GM12878 (cell line): Measurements from ENCODE around the gene NTRK3. TPM values are rescaled to one million over a fixed set of nuclear protein-coding genes. Genes with fewer than 3 reads are reported as not detected.

Source experiments
- ATAC-seq: fragments of 200-7000 bp; cut with Tn5 transposase; 3 replicates; pipeline ENCODE4 v1.9.1; 2020; ENCODE audit warnings: mild to moderate bottlenecking, moderate library complexity
- BruUV-seq: library from RNA; stranded (reverse); fragments of 400-500 nt; replicated peaks from 2 replicates; lab custom pipeline; 2021; lab: Mats Ljungman, UMichigan
- CTCF ChIA-PET: fragments of 300-600 bp; sonication (Branson Sonifier 250); formaldehyde crosslinking; extraction: SDS; loops from one replicate; lab custom pipeline; 2021; ENCODE audit warnings: inconsistent platforms; lab: Yijun Ruan, JAX
- POLR2A ChIA-PET: fragments of 350-600 bp; formaldehyde crosslinking; extraction: SDS; loops from one replicate; lab custom pipeline; 2021; ENCODE audit warnings: inconsistent platforms; lab: Charles Lee
- RAD21 ChIA-PET: fragments of 300-600 bp; sonication (Branson Sonifier 250); formaldehyde crosslinking; loops from one replicate; lab custom pipeline; 2023; ENCODE audit warnings: antibody characterized with exemption; ENCODE audit not compliant: unreplicated experiment; lab: Charles Lee
- SMC1A ChIA-PET: fragments of 300-600 bp; sonication (Branson Sonifier 250); formaldehyde crosslinking; loops from one replicate; lab custom pipeline; 2023; ENCODE audit not compliant: unreplicated experiment, uncharacterized antibody; lab: Charles Lee
- DNase-seq: peaks from one replicate; pipeline ENCODE4 v3.0.0-alpha.2; 2011; ENCODE audit warnings: low read depth, low spot score
- FAIRE-seq: peaks from 3 replicates; lab custom pipeline; 2011; peaks lifted over from hg19 to GRCh38; lab: Jason Lieb, UNC
- H2AFZ ChIP-seq: 2 replicates; pipeline ENCODE4 v1.6.0; 2011; ENCODE audit warnings: low read depth, low read length, control low read depth; ENCODE audit not compliant: control insufficient read depth
- H3K27ac ChIP-seq: 2 replicates; pipeline ENCODE4 v1.5.1; 2011; ENCODE audit warnings: control low read depth; ENCODE audit not compliant: control insufficient read depth, insufficient read depth
- H3K27me3 ChIP-seq, 2 experiments: replicated peaks in 1 of 2; 2 replicates each; pipeline versions ENCODE4 v1.6.0 to v1.6.1; 2011; ENCODE audit warnings: low read length in 1 of 2; ENCODE audit not compliant: control insufficient read depth in 2 of 2, insufficient read depth in 2 of 2
- H3K36me3 ChIP-seq, 2 experiments: 2 replicates each; pipeline ENCODE4 v1.5.1; 2011; ENCODE audit warnings: low read length in 1 of 2; ENCODE audit not compliant: control insufficient read depth in 2 of 2, insufficient read depth in 2 of 2
- H3K4me1 ChIP-seq: 2 replicates; pipeline ENCODE4 v1.6.1; 2011; ENCODE audit warnings: mild to moderate bottlenecking, low read length, moderate library complexity, mixed read lengths; ENCODE audit not compliant: control insufficient read depth, insufficient read depth
- H3K4me2 ChIP-seq: 2 replicates; pipeline ENCODE4 v1.6.0; 2011; ENCODE audit warnings: control low read depth; ENCODE audit not compliant: control insufficient read depth, insufficient read depth
- H3K4me3 ChIP-seq: fragments of 200-600 bp; sonication (generic); 2 replicates; pipeline ENCODE4 v1.5.1; 2016
- H3K79me2 ChIP-seq: 2 replicates; pipeline ENCODE4 v1.6.0; 2011; ENCODE audit warnings: low read length; ENCODE audit not compliant: control insufficient read depth, insufficient read depth
- H3K9ac ChIP-seq: 2 replicates; pipeline ENCODE4 v1.8.0; 2011; ENCODE audit warnings: low read length, control low read depth, mixed read lengths; ENCODE audit not compliant: control insufficient read depth, insufficient read depth
- H3K9me3 ChIP-seq: replicated peaks from 3 replicates; pipeline ENCODE4 v1.5.1; 2011; ENCODE audit warnings: mild to moderate bottlenecking, low read length; ENCODE audit not compliant: control insufficient read depth, insufficient read depth
- H4K20me1 ChIP-seq: 2 replicates; pipeline ENCODE4 v1.6.0; 2011; ENCODE audit not compliant: control insufficient read depth, insufficient read depth
- BHLHE40 ChIP-seq, 2 experiments: fragments of 450-650 bp in 1 of 2; IDR thresholded peaks; 2 replicates each; pipeline ENCODE4 v1.6.1; 2011 to 2017; ENCODE audit warnings: low read depth in 2 of 2, borderline replicate concordance in 1 of 2, improper control_type of control experiment in 1 of 2, low read length in 1 of 2, mild to moderate bottlenecking in 1 of 2
- CBFB ChIP-seq: IDR thresholded peaks from 2 replicates; pipeline ENCODE4 v1.6.1; 2016; ENCODE audit warnings: antibody characterized with exemption, low read depth
- SMARCA5 ChIP-seq: fragments of 450-650 bp; IDR thresholded peaks from 2 replicates; pipeline ENCODE4 v1.6.1; 2017; ENCODE audit warnings: mild to moderate bottlenecking
- USF1 ChIP-seq: IDR thresholded peaks from 2 replicates; pipeline ENCODE4 v1.6.1; 2011; ENCODE audit warnings: borderline replicate concordance, low read depth, mild to moderate bottlenecking, moderate library complexity, mixed read lengths, low read length; ENCODE audit not compliant: insufficient read depth; ENCODE audit errors: extremely low read length
- WGBS: methylation state at CpG from one replicate; pipeline ENCODE4 v1.1.6; 2016; ENCODE audit warnings: low lambda C conversion rate; ENCODE audit not compliant: insufficient replicate concordance, insufficient coverage; ENCODE audit errors: missing lambda C conversion rate; 5-methylcytosine and 5-hydroxymethylcytosine counted together
- in situ Hi-C: fragments of 300-500 bp; cut with MboI; formaldehyde crosslinking; loops from 9 replicates; pipeline ENCODE4 v1.14.3; 2018; ENCODE audit warnings: mixed read lengths
- intact Hi-C: fragments of 100-400 bp; cut with micrococcal nuclease; formaldehyde crosslinking; loops from one replicate; pipeline ENCODE4 v1.14.2; 2022; ENCODE audit not compliant: unreplicated experiment
- polyA plus RNA-seq, 11 experiments: library from polyadenylated mRNA; depleted of rRNA in 4 of 11; unstranded in 6 of 11; stranded (reverse) in 5 of 11; fragments of >200 nt; fragmentation: Nextera tagmentation in 4 of 11; fragmentation: Illumina TruSeq in 1 of 11; extraction: Ambion mirVana in 4 of 11; extraction: Trizol in 1 of 11; gene quantifications; 1 replicate in 1 of 11; 2 replicates in 10 of 11; pipeline versions ENCODE4 v1.2.1 to v1.2.3, GENCODE V29; 2011 to 2016; ENCODE audit warnings: inconsistent platforms in 2 of 11, missing spikeins in 2 of 11, low read depth in 1 of 11
- total RNA-seq, 4 experiments: library from RNA; depleted of rRNA in 3 of 4; stranded (reverse); fragments of >200 nt in 3 of 4; fragmentation: Illumina TruSeq in 1 of 4; extraction: Trizol in 1 of 4; gene quantifications; 2 replicates each; pipeline versions ENCODE4 v1.2.1 to v1.2.3, GENCODE V29; 2013 to 2021
- TF ChIP-seq, protein P1 (sequence below): fragments of 450-650 bp; IDR thresholded peaks from 2 replicates; pipeline ENCODE4 v1.6.1; 2016; ENCODE audit warnings: mild to moderate bottlenecking, moderate library complexity, borderline replicate concordance

Gene NTRK3
- total and polyA plus RNA-seq, 10 of the 15 experiments (the other 5 are each of a cell fraction or from before 2014, with no cell fraction given) = not detected

GRCh38 chr15:87828608-87829007, 427.9 kb downstream of the NTRK3 start:
- H3K9ac ChIP-seq = no peak overlapping the region
- no peaks in the 10 kb centered on the region for H3K4me1 ChIP-seq
- ATAC-seq = no peak
- ChIA-PET SMC1A (no interaction called here), RAD21 (no interaction called here), POLR2A (no interaction called here), CTCF (no interaction called here)
- TF ChIP-seq, protein P1, sequence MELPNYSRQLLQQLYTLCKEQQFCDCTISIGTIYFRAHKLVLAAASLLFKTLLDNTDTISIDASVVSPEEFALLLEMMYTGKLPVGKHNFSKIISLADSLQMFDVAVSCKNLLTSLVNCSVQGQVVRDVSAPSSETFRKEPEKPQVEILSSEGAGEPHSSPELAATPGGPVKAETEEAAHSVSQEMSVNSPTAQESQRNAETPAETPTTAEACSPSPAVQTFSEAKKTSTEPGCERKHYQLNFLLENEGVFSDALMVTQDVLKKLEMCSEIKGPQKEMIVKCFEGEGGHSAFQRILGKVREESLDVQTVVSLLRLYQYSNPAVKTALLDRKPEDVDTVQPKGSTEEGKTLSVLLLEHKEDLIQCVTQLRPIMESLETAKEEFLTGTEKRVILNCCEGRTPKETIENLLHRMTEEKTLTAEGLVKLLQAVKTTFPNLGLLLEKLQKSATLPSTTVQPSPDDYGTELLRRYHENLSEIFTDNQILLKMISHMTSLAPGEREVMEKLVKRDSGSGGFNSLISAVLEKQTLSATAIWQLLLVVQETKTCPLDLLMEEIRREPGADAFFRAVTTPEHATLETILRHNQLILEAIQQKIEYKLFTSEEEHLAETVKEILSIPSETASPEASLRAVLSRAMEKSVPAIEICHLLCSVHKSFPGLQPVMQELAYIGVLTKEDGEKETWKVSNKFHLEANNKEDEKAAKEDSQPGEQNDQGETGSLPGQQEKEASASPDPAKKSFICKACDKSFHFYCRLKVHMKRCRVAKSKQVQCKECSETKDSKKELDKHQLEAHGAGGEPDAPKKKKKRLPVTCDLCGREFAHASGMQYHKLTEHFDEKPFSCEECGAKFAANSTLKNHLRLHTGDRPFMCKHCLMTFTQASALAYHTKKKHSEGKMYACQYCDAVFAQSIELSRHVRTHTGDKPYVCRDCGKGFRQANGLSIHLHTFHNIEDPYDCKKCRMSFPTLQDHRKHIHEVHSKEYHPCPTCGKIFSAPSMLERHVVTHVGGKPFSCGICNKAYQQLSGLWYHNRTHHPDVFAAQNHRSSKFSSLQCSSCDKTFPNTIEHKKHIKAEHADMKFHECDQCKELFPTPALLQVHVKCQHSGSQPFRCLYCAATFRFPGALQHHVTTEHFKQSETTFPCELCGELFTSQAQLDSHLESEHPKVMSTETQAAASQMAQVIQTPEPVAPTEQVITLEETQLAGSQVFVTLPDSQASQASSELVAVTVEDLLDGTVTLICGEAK = peak; percentile 39; the same call in 1 of the 2 replicates
- no peak for TF ChIP-seq CBFB
- no TSS peak for BruUV-seq
- no peaks in the 10 kb centered on the region for H3K9me3 ChIP-seq
- no peaks in the 10 kb centered on the region for H3K36me3 ChIP-seq
- no peak for FAIRE-seq
- WGBS = 7% methylated on average over 3 of the region's 3 CpGs
- H4K20me1 ChIP-seq = no peaks in the 10 kb centered on the region
- no peaks in the 10 kb centered on the region for H3K27me3 ChIP-seq
- DNase-seq = no peak
- in situ Hi-C loops = no loop called here
- H2AFZ ChIP-seq = no peak overlapping the region
- no peaks in the 10 kb centered on the region for H3K79me2 ChIP-seq
- H3K4me2 ChIP-seq = no peak overlapping the region
- intact Hi-C loops = no loop called here
- no peak overlapping the region for H3K27ac ChIP-seq
- no peak overlapping the region for H3K4me3 ChIP-seq

DNA sequence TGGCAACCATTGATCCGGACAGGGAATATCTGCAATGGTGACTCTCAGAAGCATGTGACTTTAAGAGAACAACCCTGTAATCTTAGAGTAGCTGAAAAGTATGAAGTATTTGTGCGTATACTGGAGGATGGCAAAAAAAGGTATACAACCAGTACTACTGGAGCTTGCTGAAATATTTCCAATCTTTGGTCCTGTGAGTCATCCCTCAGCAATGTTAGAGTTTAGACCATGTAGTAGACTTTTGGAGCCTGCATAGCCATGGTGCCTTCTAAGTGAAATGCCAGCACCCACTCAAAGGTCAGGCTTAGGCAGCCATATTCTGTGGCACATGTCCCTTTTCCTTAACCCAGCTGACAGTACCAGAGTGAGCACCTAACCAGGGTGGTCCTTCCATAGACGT, 429.4 kb downstream of the NTRK3 start:
- CTCF ChIA-PET = no interaction called here
- 25% methylated on average over 3 of the region's 3 CpGs for WGBS

More for the DNA sequence above, 429.4 kb downstream of the NTRK3 start:
- no peaks in the 10 kb centered on the region for H4K20me1 ChIP-seq
- no peak for ATAC-seq
- no peak overlapping the region for H3K4me3 ChIP-seq
- POLR2A ChIA-PET = no interaction called here
- BruUV-seq = no TSS peak
- no peaks in the 10 kb centered on the region for H3K4me1 ChIP-seq
- H3K79me2 ChIP-seq = no peaks in the 10 kb centered on the region
- FAIRE-seq = no peak
- H3K36me3 ChIP-seq = no peaks in the 10 kb centered on the region
- H3K4me2 ChIP-seq = no peak overlapping the region
- DNase-seq = no peak
- H3K9me3 ChIP-seq = no peaks in the 10 kb centered on the region
- RAD21 ChIA-PET = no interaction called here
- H2AFZ ChIP-seq = no peak overlapping the region
- intact Hi-C loops = no loop called here
- SMC1A ChIA-PET = no interaction called here
- H3K27ac ChIP-seq = no peak overlapping the region
- in situ Hi-C loops = no loop called here
- no peaks in the 10 kb centered on the region for H3K27me3 ChIP-seq
- TF ChIP-seq SMARCA5 (no peak), BHLHE40 (IDR thresholded peaks at IDR 0.05; ENCODE audit: borderline replicate concordance in 1 of 2, low read depth in 2 of 2, low read length in 1 of 2) (no peak), USF1 (no peak)
- no peak overlapping the region for H3K9ac ChIP-seq
